T-helper 2 cell treated with Interferon-gamma antibody and Interleukin-4, amounts not matched to agents 100 ng/mL and 5 ng/mL, for 36 hours (primary cell): ENCODE results near the gene DPP8. TPM values are rescaled to one million over a fixed set of nuclear protein-coding genes. Genes with fewer than 3 reads are reported as not detected.
"Not testable (repeated sequence)": the region's sequence is repeated elsewhere in the genome, so short reads cannot be mapped to it uniquely, and the experiment has no call there.

Source experiments
- intact Hi-C: fragments of 100-400 bp; cut with micrococcal nuclease; formaldehyde crosslinking; loops from one replicate; pipeline ENCODE4 v1.15.1; 2023
- total RNA-seq: library from RNA; stranded (reverse); gene quantifications from 2 replicates; pipeline ENCODE4 v1.2.3, GENCODE V29; 2022

The DPP8 gene
- 41.3 and 42.0 TPM in 2 replicates for total RNA-seq

DNA sequence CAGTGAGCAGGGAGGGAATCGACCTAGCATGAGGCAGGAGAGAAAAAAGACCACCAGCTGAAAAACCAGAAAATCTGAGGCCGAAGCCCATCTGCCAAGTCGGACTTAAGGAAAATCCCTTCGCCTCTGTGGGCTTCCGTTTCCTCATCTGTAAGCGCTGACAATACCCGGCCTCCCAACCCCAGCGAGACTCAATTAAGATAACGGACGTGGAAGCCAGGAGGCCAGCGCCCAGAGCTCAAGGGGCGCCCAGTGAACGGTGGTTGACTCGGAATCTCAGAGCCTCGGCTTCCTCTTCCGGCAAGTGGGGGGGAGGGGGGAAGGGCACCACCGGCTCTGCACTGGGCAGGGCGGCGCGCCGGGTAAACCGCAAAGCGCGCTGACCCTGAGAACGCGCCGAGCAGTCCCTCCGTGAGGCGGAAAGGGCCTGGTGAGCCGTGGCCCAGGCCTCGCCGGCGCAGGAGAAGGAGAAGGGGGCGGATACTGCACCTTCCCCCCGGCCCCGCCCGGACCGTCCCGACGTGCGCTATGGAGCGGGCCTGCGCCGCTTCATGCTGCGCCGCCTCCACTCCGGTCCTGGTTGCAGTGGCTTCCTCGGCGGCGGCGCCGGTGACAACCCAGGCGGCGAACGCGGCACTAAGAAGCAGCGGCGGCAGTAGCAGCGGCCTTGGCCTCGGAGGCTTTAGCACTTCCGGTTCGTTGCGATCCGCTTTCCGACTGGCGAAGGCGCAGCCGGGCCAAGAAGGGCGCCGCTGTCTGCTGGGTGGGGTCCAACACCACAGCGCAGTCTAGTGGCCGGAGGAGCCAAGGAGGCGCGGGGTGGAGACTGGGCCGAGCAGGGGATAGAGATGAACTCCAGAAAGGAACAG, at the start of gene DPP8:
DPP8 (minus strand) TSS at position 693 of the 869 bp plus-strand sequence. CDS start 5,136 bp downstream, outside the sequence.
- intact Hi-C loops = loop anchor here (1.0 to 2.0 kb wide), 5 partner anchors 13 to 622 kb away; partner anchors contain the start of genes HACD3, INTS14, RAB11A and RNU5B-1

DNA sequence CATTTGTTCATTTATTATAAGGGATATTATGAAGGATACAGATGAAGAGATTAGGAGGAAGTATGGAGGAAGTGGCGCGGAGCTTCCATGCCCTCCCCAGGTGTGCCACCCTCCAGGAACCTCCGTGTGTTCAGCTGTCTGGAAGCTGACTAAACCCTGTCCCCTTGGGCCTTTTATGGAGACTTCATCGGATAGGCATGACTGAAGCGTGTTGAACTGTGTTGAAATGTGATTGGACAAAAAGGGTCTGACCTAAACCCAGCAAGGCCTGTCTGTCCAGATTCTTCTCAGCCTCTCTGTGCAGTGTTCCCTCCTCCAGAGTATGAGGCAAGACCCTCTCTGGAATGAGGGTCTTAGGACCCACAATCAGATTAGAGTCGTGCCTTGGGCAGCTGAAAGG, 44.4 kb upstream of the DPP8 start:
- intact Hi-C loops = no loop called here

DNA sequence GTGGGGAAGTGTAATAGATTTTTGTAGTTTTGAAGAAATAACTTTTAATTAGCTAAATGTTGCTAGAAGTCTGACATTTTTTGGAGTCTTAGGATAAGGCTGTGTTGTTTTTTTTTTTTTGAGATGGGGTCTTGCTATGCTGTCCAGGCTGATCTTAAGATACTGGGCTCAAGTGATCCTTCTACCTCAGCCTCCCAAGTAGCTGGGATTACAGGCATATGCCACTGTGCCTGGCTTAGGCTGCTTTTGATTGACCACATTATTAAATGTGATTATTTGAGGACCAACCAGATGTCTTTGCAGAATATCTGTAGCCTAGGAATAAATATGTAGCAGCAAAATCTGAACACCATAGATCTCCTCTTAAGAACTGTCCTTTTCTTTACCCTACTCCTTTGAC, 42.5 kb upstream of the DPP8 start:
- intact Hi-C loops = no loop called here

DNA sequence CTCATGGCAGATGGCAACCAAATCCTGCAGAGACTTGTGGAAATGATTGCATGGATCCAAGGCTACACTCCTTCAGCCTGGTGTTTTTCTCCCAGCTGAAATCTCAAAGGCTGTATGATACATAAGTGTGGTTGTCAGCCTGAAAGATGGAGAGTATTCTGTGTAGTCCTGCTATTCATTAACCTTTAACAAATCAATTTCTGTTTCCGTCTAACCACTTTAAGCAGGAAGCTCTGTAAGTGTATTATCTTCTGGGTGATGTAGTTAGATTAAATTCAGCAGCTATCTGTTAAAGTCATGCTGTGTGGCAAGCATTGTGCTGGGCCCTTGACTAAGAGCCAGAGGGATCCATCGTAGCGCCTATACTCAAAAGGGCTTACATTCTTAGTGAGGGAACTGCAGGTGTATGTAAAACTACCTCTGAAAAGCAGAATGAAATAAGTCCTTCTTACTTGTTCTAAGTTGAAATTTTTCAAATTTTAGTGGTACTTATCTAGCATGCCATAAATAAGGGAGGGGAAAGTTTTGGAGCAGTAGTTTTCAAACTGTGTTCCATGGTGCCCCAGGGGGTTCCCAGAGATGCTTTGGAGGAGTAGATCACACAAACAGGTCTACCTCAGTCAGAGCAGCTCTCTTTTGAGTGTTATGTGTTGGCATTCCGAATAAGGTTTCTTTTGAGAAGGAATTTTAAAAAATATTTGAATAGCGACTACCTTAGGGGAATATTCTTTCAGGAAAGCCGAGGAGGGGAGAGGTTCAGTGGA, 41.7 kb upstream of the DPP8 start:
- intact Hi-C loops = no loop called here

DNA sequence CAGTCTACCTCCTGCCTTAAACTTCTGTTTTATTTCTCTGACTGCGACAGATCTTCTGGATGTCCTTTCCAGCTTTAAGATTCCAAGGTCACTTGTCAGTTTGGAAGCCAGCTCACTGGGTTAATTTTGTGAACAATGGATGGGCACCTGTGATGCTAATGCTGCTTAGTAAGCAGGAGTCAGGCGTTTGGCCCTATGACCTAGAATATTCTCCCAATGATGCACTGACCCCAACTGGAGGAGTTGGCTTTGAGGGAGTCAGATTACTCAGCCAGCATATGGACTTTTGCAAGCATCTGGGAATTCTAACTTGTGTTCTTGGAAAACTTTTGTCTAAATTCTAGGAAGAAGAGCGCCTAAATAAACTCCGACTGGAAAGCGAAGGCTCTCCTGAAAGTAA, 40.8 kb upstream of the DPP8 start:
- intact Hi-C loops = no loop called here

DNA sequence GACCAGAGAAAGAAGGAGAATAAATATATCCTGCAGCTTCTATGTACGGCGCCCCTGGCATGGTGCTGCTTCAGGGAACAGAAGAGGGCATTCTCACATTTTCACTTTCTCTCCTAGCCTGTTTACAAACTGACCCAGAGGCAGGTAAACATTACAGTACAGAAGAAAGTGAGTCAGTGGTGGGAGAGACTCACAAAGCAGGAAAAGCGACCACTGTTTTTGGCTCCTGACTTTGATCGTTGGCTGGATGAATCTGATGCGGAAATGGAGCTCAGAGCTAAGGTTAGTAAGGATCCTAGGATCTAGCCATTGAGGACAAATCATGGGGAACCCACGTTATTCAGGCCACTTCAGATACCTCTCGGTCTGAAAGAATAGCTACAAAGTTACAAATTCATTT, 39.1 kb upstream of the DPP8 start:
- intact Hi-C loops = no loop called here

DNA sequence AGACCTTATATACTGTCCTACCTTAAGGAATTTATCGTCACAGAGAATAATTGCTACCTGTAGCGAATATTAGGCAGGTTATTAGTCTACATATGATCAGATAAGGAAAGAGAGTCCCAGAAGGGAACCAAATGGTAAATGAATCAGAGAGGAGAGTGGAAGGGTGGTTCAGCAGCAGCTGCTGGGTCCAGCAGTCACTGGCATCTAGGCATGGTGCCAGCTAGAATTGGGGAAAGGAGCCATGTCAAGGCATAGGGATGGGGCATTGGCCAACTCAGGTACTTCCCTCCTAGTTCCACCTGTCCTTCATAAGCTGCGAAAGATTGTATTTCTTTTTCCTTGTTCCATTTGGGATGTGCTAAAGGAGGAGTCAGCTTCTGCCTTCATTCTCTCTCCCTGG, 36.2 kb upstream of the DPP8 start:
- intact Hi-C loops = no loop called here

DNA sequence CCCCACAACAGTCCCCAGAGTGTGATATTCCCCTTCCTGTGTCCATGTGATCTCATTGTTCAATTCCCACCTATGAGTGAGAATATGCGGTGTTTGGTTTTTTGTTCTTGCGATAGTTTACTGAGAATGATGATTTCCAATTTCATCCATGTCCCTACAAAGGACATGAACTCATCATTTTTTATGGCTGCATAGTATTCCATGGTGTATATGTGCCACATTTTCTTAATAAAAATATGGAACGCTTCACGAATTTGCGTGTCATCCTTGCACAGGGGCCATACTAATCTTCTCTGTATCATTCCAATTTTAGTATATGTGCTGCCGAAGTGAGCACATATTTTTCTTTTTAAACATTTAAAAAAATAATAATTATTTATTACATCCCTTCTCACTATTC, 35.4 kb upstream of the DPP8 start:
- intact Hi-C loops = not testable (repeated sequence)

DNA sequence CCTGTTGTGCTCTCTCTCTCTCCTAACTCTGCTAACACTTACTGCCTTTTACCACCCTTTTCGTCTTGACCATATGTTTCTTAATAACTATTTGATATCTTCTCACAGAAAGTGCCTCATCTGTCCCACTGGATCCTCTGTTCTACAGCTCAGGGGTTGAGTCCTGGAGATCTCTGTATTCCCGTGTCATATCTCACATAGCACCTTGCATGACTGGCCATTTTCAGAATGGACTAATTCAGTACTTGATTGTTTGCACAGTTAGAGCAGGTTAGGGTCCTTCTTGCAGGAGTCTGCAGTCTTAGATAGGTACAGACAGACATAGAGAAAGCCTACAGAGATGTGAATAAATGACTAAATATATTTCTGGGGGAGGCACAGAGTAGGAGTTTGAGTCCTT, 33.7 kb upstream of the DPP8 start:
- intact Hi-C loops = no loop called here

DNA sequence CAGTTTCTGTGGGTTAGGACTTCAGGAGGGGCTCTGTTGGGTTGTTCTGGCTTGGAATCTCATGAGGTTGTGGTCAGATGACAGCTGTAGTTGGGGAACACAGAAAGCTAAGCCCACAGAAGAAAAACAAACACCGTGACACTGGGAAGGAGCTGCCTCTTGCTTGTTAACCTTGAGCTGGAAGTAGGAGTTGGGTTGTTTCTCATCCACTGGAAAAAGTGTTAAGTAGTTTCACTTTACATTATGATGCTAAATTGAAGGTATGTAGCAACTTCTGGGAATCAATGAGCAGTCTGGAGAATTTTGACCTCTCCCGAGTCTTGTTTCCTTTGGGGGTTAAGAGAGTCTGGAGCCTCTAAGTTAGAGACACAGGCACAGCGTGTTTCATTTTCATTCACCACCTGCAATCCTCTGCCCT, 33.2 kb upstream of the DPP8 start:
- intact Hi-C loops = no loop called here

DNA sequence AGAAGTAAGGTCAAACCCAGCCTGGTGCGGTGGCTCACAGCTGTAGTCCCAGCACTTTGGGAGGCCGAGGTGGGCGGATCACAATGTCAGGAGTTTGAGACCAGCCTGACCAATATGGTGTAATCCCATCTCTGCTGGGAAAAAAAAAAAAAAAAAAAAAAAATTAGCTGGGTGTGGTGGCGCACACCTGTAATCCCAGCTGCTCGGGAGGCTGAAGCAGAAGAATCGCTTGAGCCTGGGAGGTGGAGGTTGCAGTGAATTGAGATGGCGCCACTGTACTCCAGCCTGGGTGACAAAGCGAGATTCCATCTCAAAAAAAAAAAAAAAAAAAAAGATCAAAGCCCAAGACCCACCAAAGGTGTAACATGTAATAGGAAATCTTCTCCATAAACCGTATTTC, 31.8 kb upstream of the DPP8 start:
- intact Hi-C loops = not testable (repeated sequence)

DNA sequence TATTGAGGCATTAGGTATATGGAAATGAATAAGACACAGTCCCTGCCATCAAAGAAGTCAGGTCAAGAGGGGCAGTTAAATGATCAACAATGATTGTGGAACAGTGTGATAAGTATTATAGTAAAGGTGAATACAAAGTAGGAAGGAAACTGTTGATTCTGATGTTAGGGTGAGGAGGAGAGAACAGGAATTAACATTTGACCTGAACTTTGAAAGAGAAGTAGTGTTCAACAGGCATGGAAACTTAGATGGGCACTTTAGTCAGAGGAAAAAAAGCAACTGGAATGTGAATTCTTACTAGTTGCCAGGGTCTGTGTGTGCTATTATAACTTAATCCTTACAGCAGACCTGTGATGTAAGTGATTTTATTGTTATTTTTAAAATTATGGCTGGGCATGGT, 30.4 kb upstream of the DPP8 start:
- intact Hi-C loops = no loop called here

DNA sequence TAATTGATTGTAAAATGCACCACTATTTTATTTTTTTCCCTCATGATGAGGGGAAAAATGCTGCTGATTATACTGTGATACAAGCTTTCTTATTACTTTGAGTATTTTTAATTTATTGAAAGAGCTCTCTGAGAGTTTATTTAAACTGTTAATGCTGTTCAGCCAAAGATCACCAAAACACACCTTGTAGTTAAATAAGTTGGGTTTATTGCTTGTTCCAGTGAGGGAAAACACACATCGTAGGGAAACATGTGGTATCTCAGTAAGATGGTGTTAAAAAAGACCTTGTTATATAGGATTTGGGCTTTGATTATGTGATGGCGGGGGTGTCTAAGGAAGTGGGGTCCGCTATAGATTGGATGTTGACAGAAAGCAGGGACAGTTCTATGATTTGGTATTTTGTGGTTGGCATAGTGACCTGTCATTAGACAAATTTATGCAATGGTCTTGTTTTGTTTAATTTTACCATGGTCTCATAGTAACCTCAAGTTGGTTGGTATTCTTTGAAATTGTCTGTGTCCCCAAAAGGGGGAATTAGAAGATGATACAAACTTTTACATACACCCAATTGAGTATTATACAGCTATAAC, 23.8 kb upstream of the DPP8 start:
- intact Hi-C loops = no loop called here

DNA sequence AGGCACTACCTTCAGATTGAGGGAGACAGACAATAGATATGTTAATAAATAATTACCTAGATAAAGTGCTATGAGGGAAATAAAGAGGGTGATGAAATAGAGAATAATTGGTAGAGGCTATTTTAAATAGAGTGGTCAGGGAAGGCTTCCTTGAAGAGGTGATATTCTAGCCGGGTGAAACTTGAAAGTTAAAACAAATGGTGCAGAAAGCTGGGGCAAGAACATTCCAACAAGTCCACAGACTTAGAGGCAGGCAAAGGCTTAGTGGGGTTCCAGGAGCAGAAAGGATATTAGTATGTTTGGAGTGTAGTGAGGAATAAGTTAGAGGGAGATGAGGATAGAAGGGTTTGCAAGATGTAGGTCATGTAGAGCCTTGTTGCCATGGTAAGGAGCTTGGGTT, 22.8 kb upstream of the DPP8 start:
- intact Hi-C loops = no loop called here

DNA sequence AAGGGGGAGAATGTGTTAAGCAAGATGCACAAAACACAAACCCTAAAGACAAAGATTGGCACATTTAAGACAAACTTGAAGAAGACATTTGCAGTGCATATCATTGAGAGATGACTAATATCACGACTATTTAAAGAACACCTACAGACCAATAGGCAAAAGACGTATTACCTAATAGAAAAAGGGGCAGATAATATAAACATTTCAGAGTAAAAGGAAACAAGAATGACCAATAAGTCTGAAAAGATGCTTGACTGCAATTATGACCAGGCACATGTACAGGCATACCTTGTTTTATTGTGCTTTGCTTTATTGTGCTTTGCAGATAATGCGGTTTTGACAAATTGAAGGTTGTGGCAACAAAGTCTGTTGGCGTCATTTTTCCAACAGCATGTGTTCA, 17.7 kb upstream of the DPP8 start:
- intact Hi-C loops = loop anchor here (10.0 kb wide), 1 partner anchor 850 kb away; the partner anchor contains the start of gene MAP2K1

DNA sequence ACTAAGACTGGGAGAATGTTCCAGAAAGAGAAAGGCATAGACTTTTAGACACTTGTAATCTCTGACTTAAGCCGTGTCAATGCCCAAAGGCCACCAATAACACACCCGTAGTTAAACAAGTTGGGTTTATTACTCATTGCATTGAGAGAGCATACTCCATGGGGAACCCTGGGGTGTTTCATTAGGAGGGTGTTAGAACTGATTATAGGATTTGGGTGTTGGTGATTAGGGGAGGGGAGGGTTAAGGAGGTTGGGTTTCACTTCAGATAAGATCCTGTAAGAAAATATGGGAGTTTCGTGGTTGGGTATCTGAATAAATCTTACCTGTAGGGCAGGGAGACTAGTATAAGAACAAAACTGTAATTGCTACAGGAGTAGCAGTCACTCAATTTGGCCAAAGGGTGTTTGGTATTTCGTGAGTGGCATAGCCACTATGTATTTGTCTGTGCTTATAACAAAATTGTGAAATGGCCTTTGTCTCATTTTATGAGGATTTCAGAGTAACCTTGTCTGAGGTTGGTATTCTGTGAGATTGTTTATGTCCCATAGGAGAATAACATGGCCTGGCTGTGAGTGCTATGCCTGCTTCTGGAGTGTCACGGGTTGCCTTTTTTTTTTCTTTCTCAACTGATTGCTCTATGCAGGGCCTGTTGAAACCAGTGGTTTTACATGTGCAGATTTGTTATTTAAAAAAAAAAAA, 15.7 kb upstream of the DPP8 start:
- intact Hi-C loops = loop anchor here (5.0 to 10.0 kb wide), 2 partner anchors 49 to 852 kb away; partner anchors contain the start of gene MAP2K1

DNA sequence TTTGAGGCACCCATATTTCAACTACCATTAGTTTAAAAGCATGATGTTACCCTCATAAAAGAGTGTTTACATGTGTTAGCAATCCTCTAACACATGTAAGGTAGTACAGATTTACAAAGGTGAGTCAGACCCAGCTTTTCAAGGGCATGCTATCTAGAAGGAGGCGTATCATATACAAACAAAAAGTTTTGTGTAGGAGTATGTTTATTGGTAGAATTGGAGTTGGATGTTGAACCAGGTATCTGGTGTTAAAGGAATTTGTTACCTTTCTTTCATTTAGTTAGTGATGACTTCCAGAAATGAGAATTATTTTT, 15.2 kb upstream of the DPP8 start:
- intact Hi-C loops = loop anchor here (5.0 to 10.0 kb wide), 2 partner anchors 50 to 852 kb away; partner anchors contain the start of gene MAP2K1

DNA sequence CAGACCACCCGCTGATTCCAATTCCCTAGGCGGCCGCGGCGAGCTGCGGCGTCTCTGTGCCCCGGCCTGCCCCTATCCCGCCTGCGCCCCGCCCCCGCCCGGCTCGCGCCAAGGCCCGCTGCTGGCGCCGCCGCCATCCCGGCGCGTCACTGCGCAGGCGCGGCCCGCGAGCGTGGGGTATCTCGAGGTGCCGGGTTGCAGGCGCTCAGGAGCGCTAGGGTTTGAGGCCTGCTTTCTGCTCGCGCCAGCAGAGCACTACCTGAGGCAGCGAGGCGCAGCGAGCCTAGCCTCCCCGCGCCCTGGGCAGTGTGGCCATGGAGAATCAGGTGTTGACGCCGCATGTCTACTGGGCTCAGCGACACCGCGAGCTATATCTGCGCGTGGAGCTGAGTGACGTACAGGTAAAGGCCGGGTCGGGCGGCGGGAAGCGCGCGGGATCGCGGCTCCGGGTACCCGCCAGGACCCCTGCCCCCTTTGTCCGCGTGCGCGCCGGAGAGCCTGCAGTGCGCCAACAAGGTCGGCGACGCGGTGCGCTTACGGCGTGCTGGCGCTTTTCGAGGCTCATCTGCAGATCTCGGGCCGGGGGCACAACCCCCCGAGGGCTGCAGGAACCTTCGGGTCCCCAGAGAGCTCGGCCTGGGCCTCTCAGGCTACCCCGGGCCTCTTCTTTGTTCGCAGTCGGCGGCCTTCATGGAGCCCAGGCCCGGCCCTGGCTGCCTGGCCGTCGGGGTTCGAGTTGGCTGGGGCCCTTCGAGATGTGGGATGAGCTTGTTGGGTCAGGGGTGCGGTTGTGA, 13.0 kb upstream of the DPP8 start, which contains the start of gene HACD3:
HACD3 (plus strand) TSS at position 146 of the 794 bp plus-strand sequence; CDS start at position 315, 169 bp downstream.
- intact Hi-C loops = loop anchor here (1.0 to 10.0 kb wide), 4 partner anchors 13 to 854 kb away; partner anchors contain the start of genes DPP8, INTS14 and MAP2K1

DNA sequence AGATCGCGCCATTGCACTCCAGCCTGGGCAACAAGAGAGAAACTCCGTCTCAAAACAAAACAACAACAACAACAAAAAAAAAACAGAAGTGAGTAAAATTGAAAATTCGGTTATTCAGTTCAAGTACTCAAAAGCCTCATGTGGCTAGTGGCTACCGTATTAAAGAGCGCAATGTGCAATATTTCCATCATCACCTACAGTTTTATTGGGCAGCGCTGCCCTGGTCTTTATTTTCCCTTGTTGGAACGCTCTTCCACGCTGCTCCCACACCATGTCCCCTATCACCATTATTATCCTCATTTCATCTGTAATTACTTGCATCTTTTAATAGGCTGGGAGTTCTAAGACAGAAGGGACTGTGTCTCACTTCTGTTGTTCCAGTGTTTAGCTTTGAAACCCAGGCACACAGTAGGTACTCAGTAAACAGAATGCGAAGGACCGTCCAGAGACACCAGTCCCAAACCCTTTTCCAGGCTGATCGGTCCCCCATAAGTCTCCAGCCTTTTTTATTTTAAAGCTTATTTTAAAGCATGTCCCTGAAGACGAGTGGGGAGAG, 12.4 kb upstream of the DPP8 start:
- intact Hi-C loops = loop anchor here (1.0 to 10.0 kb wide), 4 partner anchors 13 to 855 kb away; partner anchors contain the start of genes DPP8, INTS14 and MAP2K1
